GM23338 (cell line): ENCODE measurements around the gene SPINK13. TPM values are rescaled to one million over a fixed set of nuclear protein-coding genes. Genes with fewer than 3 reads are reported as not detected.

Experiments
- ATAC-seq: fragments of 200-7000 bp; cut with Tn5 transposase; 3 replicates; pipeline ENCODE4 v1.9.1; 2020
- DNase-seq: peaks from one replicate; pipeline ENCODE4 v3.0.0-alpha.2; 2015; ENCODE audit warnings: low spot score
- H2AFZ ChIP-seq: fragments of 200-600 bp; sonication (generic); 2 replicates; pipeline ENCODE4 v1.8.0; 2016; ENCODE audit warnings: antibody characterized with exemption, mild to moderate bottlenecking, moderate library complexity
- H3F3A ChIP-seq: fragments of 200-600 bp; sonication (generic); replicated peaks from 2 replicates; pipeline ENCODE4 v1.8.0; 2017; ENCODE audit warnings: antibody characterized with exemption, mixed run types, low read depth
- H3K27ac ChIP-seq: fragments of 200-600 bp; sonication (generic); 2 replicates; pipeline ENCODE4 v1.6.1; 2016; ENCODE audit warnings: low read depth
- H3K27me3 ChIP-seq: fragments of 200-600 bp; sonication (generic); 2 replicates; pipeline ENCODE4 v1.8.0; 2016; ENCODE audit warnings: mild to moderate bottlenecking, mixed run types, moderate library complexity; ENCODE audit not compliant: insufficient read depth
- H3K36me3 ChIP-seq: fragments of 200-600 bp; sonication (generic); 2 replicates; pipeline ENCODE4 v1.8.0; 2016; ENCODE audit warnings: mild to moderate bottlenecking; ENCODE audit not compliant: insufficient read depth
- H3K4me1 ChIP-seq: fragments of 200-600 bp; sonication (generic); 2 replicates; pipeline ENCODE4 v1.8.0; 2016; ENCODE audit warnings: mild to moderate bottlenecking, moderate library complexity; ENCODE audit not compliant: insufficient read depth
- H3K4me2 ChIP-seq: fragments of 200-600 bp; sonication (generic); 2 replicates; pipeline ENCODE4 v1.7.1; 2017; ENCODE audit warnings: mixed run types
- H3K4me3 ChIP-seq: fragments of 200-600 bp; sonication (generic); 2 replicates; pipeline ENCODE4 v1.6.1; 2016; ENCODE audit warnings: mixed run types
- H3K79me2 ChIP-seq: fragments of 200-600 bp; sonication (generic); replicated peaks from 2 replicates; pipeline ENCODE4 v1.8.0; 2017; ENCODE audit warnings: mild to moderate bottlenecking; ENCODE audit not compliant: insufficient read depth
- H3K9me2 ChIP-seq: fragments of 200-600 bp; sonication (generic); 2 replicates; pipeline ENCODE4 v1.8.0; 2017; ENCODE audit not compliant: insufficient read depth
- H4K20me1 ChIP-seq: fragments of 200-600 bp; sonication (generic); replicated peaks from 2 replicates; pipeline ENCODE4 v1.8.0; 2017; ENCODE audit warnings: mild to moderate bottlenecking; ENCODE audit not compliant: insufficient read depth
- H3K27ac Mint-ChIP-seq: 2 replicates; pipeline ENCODE4 v1.8.0; 2020; ENCODE audit warnings: inconsistent platforms, mild to moderate bottlenecking, moderate library complexity, mixed read lengths
- H3K27me3 Mint-ChIP-seq: 3 replicates; pipeline ENCODE4 v1.8.0; 2022; ENCODE audit warnings: low read depth, mild to moderate bottlenecking, moderate library complexity, mixed read lengths, inconsistent platforms; ENCODE audit not compliant: insufficient read depth, poor library complexity
- H3K36me3 Mint-ChIP-seq: 3 replicates; pipeline ENCODE4 v1.8.0; 2021; ENCODE audit warnings: low read depth, mild to moderate bottlenecking, inconsistent platforms, moderate library complexity, mixed read lengths
- H3K4me1 Mint-ChIP-seq: 3 replicates; pipeline ENCODE4 v1.8.0; 2020; ENCODE audit warnings: mild to moderate bottlenecking, inconsistent platforms, mixed read lengths
- H3K4me3 Mint-ChIP-seq: 3 replicates; pipeline ENCODE4 v1.8.0; 2021; ENCODE audit warnings: moderate library complexity, mild to moderate bottlenecking, inconsistent platforms, mixed read lengths
- H3K9me3 Mint-ChIP-seq: 3 replicates; pipeline ENCODE4 v1.8.0; 2020; ENCODE audit warnings: moderate library complexity, mild to moderate bottlenecking, inconsistent platforms, mixed read lengths
- CREB1 ChIP-seq: fragments of 250-450 bp; sonication (Bioruptor Pico); IDR thresholded peaks from 2 replicates; pipeline ENCODE4 v1.5.0; 2020; ENCODE audit warnings: low read depth, mild to moderate bottlenecking, moderate library complexity
- ETS1 ChIP-seq: IDR thresholded peaks from 2 replicates; pipeline ENCODE4 v1.6.1; 2016; ENCODE audit warnings: antibody characterized with exemption
- EZH2 ChIP-seq: fragments of 200-600 bp; sonication (generic); IDR thresholded peaks from one replicate; pipeline ENCODE4 v1.8.0; 2017; ENCODE audit warnings: antibody characterized with exemption, mild to moderate bottlenecking, low read depth; ENCODE audit not compliant: unreplicated experiment
- EZH2phosphoT487 ChIP-seq: fragments of 200-600 bp; sonication (generic); IDR thresholded peaks from one replicate; pipeline ENCODE4 v1.8.1; 2018; ENCODE audit warnings: antibody characterized with exemption; ENCODE audit not compliant: unreplicated experiment
- JUNB ChIP-seq: IDR thresholded peaks from one replicate; pipeline ENCODE4 v1.6.1; 2016; ENCODE audit warnings: antibody characterized with exemption; ENCODE audit not compliant: unreplicated experiment
- NANOG ChIP-seq: IDR thresholded peaks from 2 replicates; pipeline ENCODE4 v1.6.1; 2016; ENCODE audit warnings: antibody characterized with exemption, borderline replicate concordance
- POLR2AphosphoS5 ChIP-seq: IDR thresholded peaks from 2 replicates; pipeline ENCODE4 v1.6.1; 2016; ENCODE audit warnings: antibody characterized with exemption, low read depth
- REST ChIP-seq: IDR thresholded peaks from one replicate; pipeline ENCODE4 v1.6.1; 2018; ENCODE audit warnings: antibody characterized with exemption; ENCODE audit not compliant: unreplicated experiment
- STAT1 ChIP-seq: IDR thresholded peaks from one replicate; pipeline ENCODE4 v1.6.1; 2016; ENCODE audit warnings: antibody characterized with exemption; ENCODE audit not compliant: unreplicated experiment
- ZNF114 ChIP-seq: fragments of 250-450 bp; sonication (Bioruptor Pico); IDR thresholded peaks from 2 replicates; pipeline ENCODE4 v1.5.0; 2020; ENCODE audit warnings: mild to moderate bottlenecking, moderate library complexity
- ZNF331 ChIP-seq: fragments of 250-450 bp; sonication (Bioruptor Pico); IDR thresholded peaks from 2 replicates; pipeline ENCODE4 v1.5.0; 2020; ENCODE audit warnings: low read depth, mild to moderate bottlenecking, moderate library complexity
- polyA plus RNA-seq: library from polyadenylated mRNA; unstranded; fragments of >200 nt; fragmentation: Nextera tagmentation; extraction: Ambion mirVana; gene quantifications from 2 replicates; pipeline ENCODE4 v1.2.1, GENCODE V29; 2016
- total RNA-seq: library from RNA; depleted of rRNA; stranded (reverse); fragments of >200 nt; shearing (Covaris generic); gene quantifications from 2 replicates; pipeline ENCODE4 v1.2.3, GENCODE V29; 2014
- TF ChIP-seq, protein P1 (sequence below), 2 experiments: fragments of 200-600 bp in 1 of 2; sonication (generic) in 1 of 2; conservative IDR thresholded peaks; 2 replicates each; pipeline versions ENCODE4 v1.5.1 to v1.6.1; 2016 to 2017; ENCODE audit warnings: antibody characterized with exemption in 2 of 2, low read depth in 2 of 2, mild to moderate bottlenecking in 2 of 2, moderate library complexity in 1 of 2

The SPINK13 gene
- total and polyA plus RNA-seq, 2 experiments from 2014 or later = not detected

GRCh38 chr5:148237785-148238417 lies 30.7 kb upstream of the SPINK13 start:
- Mint-ChIP-seq H3K27ac (no peak overlapping the region), H3K36me3 (no peaks in the 10 kb centered on the region), H3K4me3 (no peak overlapping the region), H3K27me3 (no peaks in the 10 kb centered on the region), H3K9me3 (no peaks in the 10 kb centered on the region), H3K4me1 (no peaks in the 10 kb centered on the region)
- DNase-seq (no peak), ATAC-seq (no peak)
- no peaks in the 10 kb centered on the region for H3K79me2 ChIP-seq
- H3K36me3 ChIP-seq = no peaks in the 10 kb centered on the region
- no peaks in the 10 kb centered on the region for H3F3A ChIP-seq
- no peaks in the 10 kb centered on the region for H3K4me1 ChIP-seq
- no peak overlapping the region for H2AFZ ChIP-seq
- no peak for TF ChIP-seq CREB1
- no peak for TF ChIP-seq POLR2AphosphoS5
- TF ChIP-seq ZNF331 (CRISPR knock-in tag) = no peak
- no peak overlapping the region for H3K4me2 ChIP-seq
- no peaks in the 10 kb centered on the region for H3K27me3 ChIP-seq
- H3K9me2 ChIP-seq = no peaks in the 10 kb centered on the region
- no peak overlapping the region for H3K27ac ChIP-seq
- H3K4me3 ChIP-seq = no peak overlapping the region
- H4K20me1 ChIP-seq = no peaks in the 10 kb centered on the region

DNA sequence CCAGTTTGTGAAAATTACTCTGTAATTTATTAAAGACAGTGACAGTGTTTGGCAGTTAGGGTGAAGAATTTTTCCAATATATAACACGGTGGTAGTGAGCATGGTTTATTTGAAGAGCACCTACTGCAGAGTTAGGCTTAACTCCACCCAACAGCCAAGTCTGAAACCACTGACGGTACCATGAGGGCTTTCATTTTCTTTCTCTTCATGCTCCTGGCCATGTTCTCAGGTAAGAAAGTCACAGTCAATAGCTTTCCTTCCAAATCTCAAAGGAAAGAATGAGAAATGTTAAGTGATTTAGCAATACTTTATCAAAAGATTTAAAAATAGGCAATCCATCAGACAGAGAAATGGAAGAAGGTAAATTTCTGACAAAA lies 30.2 kb upstream of the SPINK13 start, which contains the start of gene MARCOL:
TSS of gene MARCOL (plus strand) at position 108 of the 377 bp plus-strand sequence. CDS start at position 181, 73 bp downstream.
- Histone ChIP-seq H2AFZ (no peak within 1 kb of the TSS), H3K36me3 (no peaks in the 10 kb centered on the region), H4K20me1 (no peaks in the 10 kb centered on the region), H3F3A (no peaks in the 10 kb centered on the region), H3K27me3 (no peaks in the 10 kb centered on the region), H3K4me1 (no peaks in the 10 kb centered on the region), H3K27ac (no peak within 1 kb of the TSS), H3K9me2 (no peaks in the 10 kb centered on the region), H3K4me2 (no peak within 1 kb of the TSS), H3K4me3 (no peak within 1 kb of the TSS), H3K79me2 (no peaks in the 10 kb centered on the region)
- H3K9me3 Mint-ChIP-seq = no peaks in the 10 kb centered on the region
- no peak within 1 kb of the TSS for H3K27ac Mint-ChIP-seq
- H3K27me3 Mint-ChIP-seq = no peaks in the 10 kb centered on the region
- ATAC-seq = no peak
- no peak within 1 kb of the TSS for H3K4me3 Mint-ChIP-seq
- no peaks in the 10 kb centered on the region for H3K4me1 Mint-ChIP-seq
- no peak for DNase-seq
- H3K36me3 Mint-ChIP-seq = no peaks in the 10 kb centered on the region
- TF ChIP-seq ETS1 (no peak), STAT1 (no peak), POLR2AphosphoS5 (no peak), ZNF331 (CRISPR knock-in tag) (no peak), NANOG (no peak), ZNF114 (CRISPR knock-in tag) (no peak), EZH2 (no peak), JUNB (no peak), REST (no peak), CREB1 (no peak), EZH2phosphoT487 (no peak)
- TF ChIP-seq, protein P1, sequence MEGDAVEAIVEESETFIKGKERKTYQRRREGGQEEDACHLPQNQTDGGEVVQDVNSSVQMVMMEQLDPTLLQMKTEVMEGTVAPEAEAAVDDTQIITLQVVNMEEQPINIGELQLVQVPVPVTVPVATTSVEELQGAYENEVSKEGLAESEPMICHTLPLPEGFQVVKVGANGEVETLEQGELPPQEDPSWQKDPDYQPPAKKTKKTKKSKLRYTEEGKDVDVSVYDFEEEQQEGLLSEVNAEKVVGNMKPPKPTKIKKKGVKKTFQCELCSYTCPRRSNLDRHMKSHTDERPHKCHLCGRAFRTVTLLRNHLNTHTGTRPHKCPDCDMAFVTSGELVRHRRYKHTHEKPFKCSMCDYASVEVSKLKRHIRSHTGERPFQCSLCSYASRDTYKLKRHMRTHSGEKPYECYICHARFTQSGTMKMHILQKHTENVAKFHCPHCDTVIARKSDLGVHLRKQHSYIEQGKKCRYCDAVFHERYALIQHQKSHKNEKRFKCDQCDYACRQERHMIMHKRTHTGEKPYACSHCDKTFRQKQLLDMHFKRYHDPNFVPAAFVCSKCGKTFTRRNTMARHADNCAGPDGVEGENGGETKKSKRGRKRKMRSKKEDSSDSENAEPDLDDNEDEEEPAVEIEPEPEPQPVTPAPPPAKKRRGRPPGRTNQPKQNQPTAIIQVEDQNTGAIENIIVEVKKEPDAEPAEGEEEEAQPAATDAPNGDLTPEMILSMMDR (conservative IDR thresholded peaks at IDR 0.05; ENCODE audit: low read depth in 2 of 2) = no peak
